Keratinocyte (primary cell): ENCODE measurements around the gene PIK3CA. TPM values are rescaled to one million over a fixed set of nuclear protein-coding genes. Genes with fewer than 3 reads are reported as not detected.

Experiments
- DNase-seq: peaks from one replicate; pipeline ENCODE4 v3.0.0-alpha.2; 2011; ENCODE audit warnings: low read depth, missing footprints, low spot score
- FAIRE-seq: peaks from 2 replicates; lab custom pipeline; 2011; peaks lifted over from hg19 to GRCh38; lab: Jason Lieb, UNC
- H2AFZ ChIP-seq: 2 replicates; pipeline ENCODE4 v1.6.0; 2012; ENCODE audit warnings: low read length, control low read depth, inconsistent platforms; ENCODE audit not compliant: control insufficient read depth
- H3K27ac ChIP-seq: 2 replicates; pipeline ENCODE4 v1.5.1; 2011; ENCODE audit warnings: low read length; ENCODE audit not compliant: control insufficient read depth, insufficient read depth
- H3K27me3 ChIP-seq: 3 replicates; pipeline ENCODE4 v1.6.0; 2011; ENCODE audit warnings: low read length; ENCODE audit not compliant: control insufficient read depth, insufficient read depth; ENCODE audit errors: extremely low read depth
- H3K36me3 ChIP-seq, 2 experiments: 2 replicates in 1 of 2; 3 replicates in 1 of 2; pipeline ENCODE4 v1.5.1; 2011; ENCODE audit warnings: low read length in 2 of 2, mild to moderate bottlenecking in 1 of 2; ENCODE audit not compliant: control insufficient read depth in 2 of 2, insufficient read depth in 2 of 2; ENCODE audit errors: extremely low read depth in 1 of 2
- H3K4me1 ChIP-seq: 3 replicates; pipeline ENCODE4 v1.5.1; 2011; ENCODE audit warnings: low read length; ENCODE audit not compliant: control insufficient read depth, insufficient read depth; ENCODE audit errors: extremely low read depth
- H3K4me2 ChIP-seq: 3 replicates; pipeline ENCODE4 v1.6.0; 2011; ENCODE audit warnings: low read depth, low read length; ENCODE audit not compliant: control insufficient read depth, insufficient read depth; ENCODE audit errors: extremely low read depth
- H3K4me3 ChIP-seq, 3 experiments: fragments of 200-600 bp in 1 of 3; sonication (generic) in 1 of 3; 2 replicates in 2 of 3; 3 replicates in 1 of 3; pipeline ENCODE4 v1.5.1; 2011 to 2016; ENCODE audit warnings: low read length in 3 of 3, mild to moderate bottlenecking in 3 of 3, control low read depth in 2 of 3, inconsistent platforms in 1 of 3, low read depth in 1 of 3, mixed read lengths in 1 of 3, mixed run types in 1 of 3, moderate library complexity in 1 of 3; ENCODE audit not compliant: control insufficient read depth in 2 of 3, insufficient read depth in 2 of 3; ENCODE audit errors: extremely low read depth in 1 of 3
- H3K79me2 ChIP-seq: 2 replicates; pipeline ENCODE4 v1.6.0; 2012; ENCODE audit warnings: low read length; ENCODE audit not compliant: control insufficient read depth, insufficient read depth
- H3K9ac ChIP-seq: 3 replicates; pipeline ENCODE4 v1.6.0; 2011; ENCODE audit warnings: low read length; ENCODE audit not compliant: control insufficient read depth, insufficient read depth; ENCODE audit errors: extremely low read depth
- H3K9me1 ChIP-seq: 3 replicates; pipeline ENCODE4 v1.6.0; 2011; ENCODE audit warnings: low read length; ENCODE audit not compliant: control insufficient read depth, insufficient read depth; ENCODE audit errors: extremely low read depth
- H3K9me3 ChIP-seq: 2 replicates; pipeline ENCODE4 v1.5.1; 2012; ENCODE audit warnings: low read depth, low read length; ENCODE audit not compliant: control insufficient read depth
- H4K20me1 ChIP-seq: 3 replicates; pipeline ENCODE4 v1.6.0; 2011; ENCODE audit warnings: low read length; ENCODE audit not compliant: control insufficient read depth, insufficient read depth; ENCODE audit errors: extremely low read depth
- EZH2 ChIP-seq: IDR thresholded peaks from one replicate; pipeline ENCODE4 v1.6.1; 2012; ENCODE audit warnings: inconsistent platforms, mild to moderate bottlenecking, low read length, moderate library complexity
- dilution Hi-C: fragments of 300-500 bp; cut with MboI; formaldehyde crosslinking; loops from one replicate; pipeline ENCODE4 v1.7.0; 2020; ENCODE audit warnings: low sequenced_read_pairs; ENCODE audit not compliant: extremely low pct_ligation_motif_present
- polyA plus RNA-seq, 5 experiments: library from polyadenylated mRNA; depleted of rRNA in 3 of 5; stranded (reverse) in 3 of 5; stranded (forward) in 1 of 5; unstranded in 1 of 5; fragments of >200 nt; gene quantifications; 1 replicate in 1 of 5; 2 replicates in 3 of 5; 3 replicates in 1 of 5; pipeline versions ENCODE4 v1.2.1 to v1.2.3, GENCODE V29; 2011 to 2012; ENCODE audit warnings: missing spikeins in 2 of 5, low read depth in 1 of 5, low replicate concordance in 1 of 5
- TF ChIP-seq, protein P1 (sequence below), 3 experiments: IDR thresholded peaks in 1 of 3; conservative IDR thresholded peaks in 1 of 3; optimal IDR thresholded peaks in 1 of 3; 2 replicates in 2 of 3; 3 replicates in 1 of 3; pipeline versions ENCODE3 to v1.5.1; 2011; ENCODE audit warnings: low read length in 3 of 3, mild to moderate bottlenecking in 3 of 3, moderate library complexity in 2 of 3, control low read depth in 1 of 3, inconsistent platforms in 1 of 3; ENCODE audit not compliant: insufficient read depth in 2 of 3; ENCODE audit errors: extremely low read depth in 1 of 3

Gene PIK3CA
- polyA plus RNA-seq, 1 donor (not counting 4 experiments of a cell fraction or from before 2014, with no cell fraction given), result 12.0 TPM

DNA sequence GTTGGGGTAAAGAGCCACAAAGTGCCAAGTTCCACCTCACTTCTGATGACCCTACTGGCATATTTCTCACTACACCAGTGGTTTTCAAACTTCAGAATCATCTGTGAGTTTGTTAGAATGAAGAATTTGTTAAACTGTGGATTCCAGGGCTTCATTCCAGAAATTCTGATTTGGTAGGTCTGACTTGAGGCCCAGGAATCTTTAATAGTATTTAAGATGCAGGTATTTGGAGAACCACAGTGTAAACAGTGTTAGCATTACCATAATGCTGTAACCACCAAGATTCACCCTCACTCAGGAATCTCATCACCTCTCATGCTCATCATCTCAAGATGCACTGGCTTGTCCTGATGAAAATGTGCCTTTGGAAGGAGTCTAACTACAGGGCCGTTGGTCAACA is 96.7 kb downstream of the PIK3CA start:
- H4K20me1 ChIP-seq, result no peaks in the 10 kb centered on the region
- FAIRE-seq (no peak), DNase-seq (no peak)
- H3K27me3 ChIP-seq, result no peaks in the 10 kb centered on the region
- no peak overlapping the region for H3K27ac ChIP-seq
- no peaks in the 10 kb centered on the region for H3K4me1 ChIP-seq
- no peaks in the 10 kb centered on the region for H3K36me3 ChIP-seq
- H3K9me3 ChIP-seq, result no peaks in the 10 kb centered on the region
- dilution Hi-C loops, result no loop called here
- no peak overlapping the region for H3K9ac ChIP-seq
- H3K4me3 ChIP-seq, result no peak overlapping the region
- H3K9me1 ChIP-seq, result no peaks in the 10 kb centered on the region
- no peak overlapping the region for H3K4me2 ChIP-seq
- H3K79me2 ChIP-seq, result no peaks in the 10 kb centered on the region
- no peak for TF ChIP-seq EZH2
- TF ChIP-seq, protein P1, sequence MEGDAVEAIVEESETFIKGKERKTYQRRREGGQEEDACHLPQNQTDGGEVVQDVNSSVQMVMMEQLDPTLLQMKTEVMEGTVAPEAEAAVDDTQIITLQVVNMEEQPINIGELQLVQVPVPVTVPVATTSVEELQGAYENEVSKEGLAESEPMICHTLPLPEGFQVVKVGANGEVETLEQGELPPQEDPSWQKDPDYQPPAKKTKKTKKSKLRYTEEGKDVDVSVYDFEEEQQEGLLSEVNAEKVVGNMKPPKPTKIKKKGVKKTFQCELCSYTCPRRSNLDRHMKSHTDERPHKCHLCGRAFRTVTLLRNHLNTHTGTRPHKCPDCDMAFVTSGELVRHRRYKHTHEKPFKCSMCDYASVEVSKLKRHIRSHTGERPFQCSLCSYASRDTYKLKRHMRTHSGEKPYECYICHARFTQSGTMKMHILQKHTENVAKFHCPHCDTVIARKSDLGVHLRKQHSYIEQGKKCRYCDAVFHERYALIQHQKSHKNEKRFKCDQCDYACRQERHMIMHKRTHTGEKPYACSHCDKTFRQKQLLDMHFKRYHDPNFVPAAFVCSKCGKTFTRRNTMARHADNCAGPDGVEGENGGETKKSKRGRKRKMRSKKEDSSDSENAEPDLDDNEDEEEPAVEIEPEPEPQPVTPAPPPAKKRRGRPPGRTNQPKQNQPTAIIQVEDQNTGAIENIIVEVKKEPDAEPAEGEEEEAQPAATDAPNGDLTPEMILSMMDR (optimal IDR thresholded peaks at IDR 0.05 in 1 of 3, IDR thresholded peaks at IDR 0.05 in 1 of 3, conservative IDR thresholded peaks at IDR 0.05 in 1 of 3; ENCODE audit: extremely low read depth in 1 of 3, insufficient read depth in 2 of 3, low read length in 3 of 3), result no peak
- H2AFZ ChIP-seq, result no peak overlapping the region

DNA sequence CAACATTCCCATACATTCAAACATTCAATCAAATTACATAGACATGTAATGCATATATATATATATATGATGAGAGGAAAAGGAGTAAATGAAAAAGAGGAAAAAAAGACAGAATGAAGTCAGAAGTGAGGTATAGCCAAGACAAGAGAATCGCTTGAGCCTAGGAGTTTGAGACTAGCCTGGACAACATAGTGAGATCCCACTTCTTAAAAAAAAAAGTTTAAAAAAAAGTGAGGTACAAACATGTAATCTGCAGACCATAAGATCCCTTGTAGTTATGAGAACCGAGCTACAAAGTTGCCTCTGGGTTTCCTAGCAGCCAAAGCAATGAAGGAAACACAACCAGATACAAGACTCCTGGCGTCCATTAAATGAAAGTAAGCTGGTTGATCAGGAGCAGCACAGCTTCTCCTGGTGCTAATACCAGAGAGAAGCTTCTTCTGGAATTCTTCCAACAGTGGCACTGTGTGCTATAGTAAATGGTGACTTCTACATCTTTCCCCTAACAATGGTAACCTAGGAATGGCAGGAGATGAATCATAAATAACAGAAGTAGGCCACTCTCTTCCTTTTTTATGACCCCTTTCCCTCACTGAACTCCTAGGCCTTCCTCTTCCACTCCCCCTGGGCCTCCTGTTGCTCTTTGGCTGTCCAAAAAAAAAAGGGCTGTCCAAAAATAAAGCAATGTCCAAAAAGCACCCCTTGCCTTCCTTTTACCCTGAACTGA is 99.3 kb downstream of the PIK3CA start:
- no peak overlapping the region for H3K9ac ChIP-seq
- no peaks in the 10 kb centered on the region for H3K9me3 ChIP-seq
- no peak overlapping the region for H3K4me2 ChIP-seq
- H3K27ac ChIP-seq, result no peak overlapping the region
- no peaks in the 10 kb centered on the region for H3K4me1 ChIP-seq
- H3K9me1 ChIP-seq, result no peaks in the 10 kb centered on the region
- dilution Hi-C loops, result no loop called here
- no peak for TF ChIP-seq EZH2
- TF ChIP-seq, protein P1 (optimal IDR thresholded peaks at IDR 0.05 in 1 of 3, IDR thresholded peaks at IDR 0.05 in 1 of 3, conservative IDR thresholded peaks at IDR 0.05 in 1 of 3; ENCODE audit: extremely low read depth in 1 of 3, insufficient read depth in 2 of 3, low read length in 3 of 3), result no peak
- H4K20me1 ChIP-seq, result no peaks in the 10 kb centered on the region
- FAIRE-seq (no peak), DNase-seq (no peak)
- H3K27me3 ChIP-seq, result no peaks in the 10 kb centered on the region
- H3K4me3 ChIP-seq, result no peak overlapping the region
- H3K79me2 ChIP-seq, result no peaks in the 10 kb centered on the region
- H3K36me3 ChIP-seq, result no peaks in the 10 kb centered on the region
- no peak overlapping the region for H2AFZ ChIP-seq
